SU-DHL-6 (cell line): ENCODE data around the gene GNPTAB.

ENCODE experiments used
- EZH2phosphoT487 ChIP-seq: fragments of 200-600 bp; sonication (generic), shearing (Covaris generic); conservative IDR thresholded peaks from 2 replicates; pipeline ENCODE4 v1.6.1; 2018; ENCODE audit warnings: mild to moderate bottlenecking, antibody characterized with exemption, low read length, moderate library complexity, mixed read lengths
- TF ChIP-seq, protein P1 (sequence below): fragments of 200-600 bp; sonication (generic); IDR thresholded peaks from one replicate; pipeline ENCODE4 v1.5.1; 2017; ENCODE audit warnings: antibody characterized with exemption, mild to moderate bottlenecking, low read length, moderate library complexity; ENCODE audit not compliant: insufficient read depth, poor library complexity, severe bottlenecking

DNA sequence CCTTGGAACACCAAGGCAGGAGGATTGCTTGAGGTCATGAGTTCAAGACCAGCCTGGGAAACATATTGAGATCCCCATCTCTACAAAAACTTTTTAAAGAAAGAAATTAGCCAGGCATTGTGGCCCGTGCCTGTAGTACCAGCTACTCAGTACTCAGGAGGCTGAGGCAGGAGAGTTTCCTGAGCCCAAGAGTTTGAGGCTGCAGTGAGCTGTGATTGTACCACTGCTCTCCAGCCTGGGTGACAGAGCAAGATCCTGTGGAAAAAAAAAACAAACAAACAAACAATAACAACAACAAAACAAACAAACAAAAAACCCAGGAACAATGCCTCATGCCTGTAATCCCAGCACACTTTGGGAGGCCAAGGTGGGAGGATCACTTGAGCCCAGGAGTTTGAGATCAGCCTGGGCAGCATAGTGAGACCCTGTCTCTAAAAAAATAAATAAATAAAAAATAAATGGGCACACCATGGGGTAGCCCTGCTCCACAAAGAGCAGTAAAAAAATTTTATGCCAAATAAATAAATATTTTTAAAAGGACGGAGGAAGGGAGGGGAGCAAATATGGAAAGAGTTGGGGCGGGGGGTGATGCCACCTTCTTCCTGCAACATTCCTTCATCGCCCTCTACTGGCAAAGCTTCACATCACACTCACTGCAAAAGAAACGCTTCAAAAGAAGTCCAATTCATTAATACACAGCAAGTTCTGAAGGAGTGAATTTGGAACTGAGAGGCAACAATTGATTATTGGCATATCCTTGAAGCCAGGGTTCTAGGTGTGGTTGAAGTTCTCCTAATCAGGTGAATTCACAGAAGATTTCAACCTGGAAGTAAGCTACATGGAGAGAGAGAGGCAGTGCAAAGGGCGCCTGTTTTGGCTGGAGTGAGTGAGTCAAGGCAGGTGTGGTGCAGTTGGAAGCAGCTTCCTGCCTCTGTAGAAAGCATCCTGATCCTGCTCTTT, 8.8 kb upstream of the GNPTAB start:
- no peak for TF ChIP-seq EZH2phosphoT487
- TF ChIP-seq, protein P1, sequence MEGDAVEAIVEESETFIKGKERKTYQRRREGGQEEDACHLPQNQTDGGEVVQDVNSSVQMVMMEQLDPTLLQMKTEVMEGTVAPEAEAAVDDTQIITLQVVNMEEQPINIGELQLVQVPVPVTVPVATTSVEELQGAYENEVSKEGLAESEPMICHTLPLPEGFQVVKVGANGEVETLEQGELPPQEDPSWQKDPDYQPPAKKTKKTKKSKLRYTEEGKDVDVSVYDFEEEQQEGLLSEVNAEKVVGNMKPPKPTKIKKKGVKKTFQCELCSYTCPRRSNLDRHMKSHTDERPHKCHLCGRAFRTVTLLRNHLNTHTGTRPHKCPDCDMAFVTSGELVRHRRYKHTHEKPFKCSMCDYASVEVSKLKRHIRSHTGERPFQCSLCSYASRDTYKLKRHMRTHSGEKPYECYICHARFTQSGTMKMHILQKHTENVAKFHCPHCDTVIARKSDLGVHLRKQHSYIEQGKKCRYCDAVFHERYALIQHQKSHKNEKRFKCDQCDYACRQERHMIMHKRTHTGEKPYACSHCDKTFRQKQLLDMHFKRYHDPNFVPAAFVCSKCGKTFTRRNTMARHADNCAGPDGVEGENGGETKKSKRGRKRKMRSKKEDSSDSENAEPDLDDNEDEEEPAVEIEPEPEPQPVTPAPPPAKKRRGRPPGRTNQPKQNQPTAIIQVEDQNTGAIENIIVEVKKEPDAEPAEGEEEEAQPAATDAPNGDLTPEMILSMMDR: peak; percentile 85
